ENCODE data around the gene CENPX. TPM values are rescaled to one million over a fixed set of nuclear protein-coding genes. Genes with fewer than 3 reads are reported as not detected.

The CENPX gene
- total RNA-seq, 1 experiment from 2014 or later = 77.9 TPM

- TF ChIP-seq CTCF (conservative IDR thresholded peaks at IDR 0.05) = no peak
- no peak overlapping the region for H3K4me3 Mint-ChIP-seq
- Histone ChIP-seq H3K23ac (ENCODE audit: insufficient read length, low read depth, low read length) (no peak overlapping the region), H3K27ac (ENCODE audit: insufficient read length, low read depth, low read length) (no peak overlapping the region), H3K4me1 (ENCODE audit: insufficient read depth, low read length) (no peaks in the 10 kb centered on the region), H4K5ac (ENCODE audit: insufficient read length, low read depth, low read length) (no peak overlapping the region), H4K8ac (replicated peaks; ENCODE audit: insufficient read length, low read depth, low read length) (no peak overlapping the region), H3K79me1 (ENCODE audit: insufficient read depth, low read depth, low read length, poor library complexity, severe bottlenecking) (no peaks in the 10 kb centered on the region), H2BK20ac (ENCODE audit: low read depth, low read length, poor library complexity, severe bottlenecking) (no peak overlapping the region), H2BK5ac (ENCODE audit: insufficient read length, low read length) (no peak overlapping the region), H2AFZ (ENCODE audit: low read length) (no peak overlapping the region), H3K18ac (ENCODE audit: insufficient read length, low read depth, low read length) (no peak overlapping the region), H4K20me1 (ENCODE audit: control insufficient read depth, insufficient read depth, insufficient read length) (peaks cover 3% of the 10 kb centered on the region), H3K4me2 (ENCODE audit: insufficient read depth, insufficient read length, low read length) (no peak overlapping the region), H3K9me3 (ENCODE audit: control insufficient read depth, low read depth, low read length) (no peaks in the 10 kb centered on the region), H3K4ac (ENCODE audit: low read depth, low read length) (no peak overlapping the region), H3K9ac (ENCODE audit: extremely low read depth, insufficient read length, low read length) (no peak overlapping the region), H4K91ac (ENCODE audit: insufficient read length, low read depth, low read length) (no peak overlapping the region), H3K14ac (ENCODE audit: insufficient read depth, low read length) (no peak overlapping the region), H2AK5ac (ENCODE audit: insufficient read length, low read length) (no peak overlapping the region), H3K27me3 (ENCODE audit: insufficient read depth, low read length) (no peaks in the 10 kb centered on the region), H3T11ph (ENCODE audit: low read length) (no peak overlapping the region), H3K56ac (ENCODE audit: insufficient read length, low read depth, low read length) (no peak overlapping the region), H2BK15ac (ENCODE audit: low read depth, low read length) (no peak overlapping the region), H2BK12ac (ENCODE audit: insufficient read length, low read depth, low read length) (no peak overlapping the region), H2BK120ac (ENCODE audit: low read depth, low read length, poor library complexity, severe bottlenecking) (no peak overlapping the region), H3K79me2 (ENCODE audit: insufficient read depth, low read length) (no peaks in the 10 kb centered on the region), H3K23me2 (ENCODE audit: insufficient read length, low read depth, low read length, poor library complexity, severe bottlenecking) (no peaks in the 10 kb centered on the region)
- WGBS (ENCODE audit: extremely low coverage, insufficient read length, low lambda C conversion rate) = no CpG with 5 or more reads among the region's 10 CpGs
- peaks cover 6 to 48% (median 44%) of the 10 kb centered on the region in 3 experiments for H3K36me3 Mint-ChIP-seq (ENCODE audit: insufficient read depth in 1 of 3, low read depth in 3 of 3)
- no peaks in the 10 kb centered on the region for H3K4me1 Mint-ChIP-seq
- H3K9me3 Mint-ChIP-seq = no peaks in the 10 kb centered on the region
- H3K27me3 Mint-ChIP-seq (ENCODE audit: low read depth) = no peaks in the 10 kb centered on the region
- no peak overlapping the region for H3K27ac Mint-ChIP-seq
- DNase-seq = no peak
Observed at GRCh38 chr17:82058855-82059249, 36.2 kb upstream of the CENPX start.

Data from H9 (cell line).